Heart left ventricle (tissue), 16 donors: ENCODE measurements around the gene FAT1. TPM values are rescaled to one million over a fixed set of nuclear protein-coding genes. Genes with fewer than 3 reads are reported as not detected.

Experiments used
- ATAC-seq, 4 donors: fragments of 200-7000 bp; cut with Tn5 transposase; one replicate each; pipeline ENCODE4 v1.9.1; 2020 to 2022; ENCODE audit warnings: moderate library complexity in 4 of 4, mild to moderate bottlenecking in 3 of 4, moderate number of reproducible peaks in 1 of 4
- DNase-seq, 5 donors: peaks; one replicate each; pipeline ENCODE4 v3.0.0-alpha.2; 2020
- H3K27ac ChIP-seq, 12 donors: fragments of 200-600 bp; sonication (generic) in 4 of 12; one replicate each; pipeline versions ENCODE4 v1.5.0 to v1.8.0; 2016 to 2022; ENCODE audit warnings: mild to moderate bottlenecking in 2 of 12
- H3K27me3 ChIP-seq, 9 donors: fragments of 200-600 bp; sonication (generic) in 2 of 9; one replicate each; pipeline versions ENCODE4 v1.5.1 to v1.8.0; 2016 to 2022; ENCODE audit warnings: mild to moderate bottlenecking in 3 of 9
- H3K36me3 ChIP-seq, 9 donors: fragments of 200-600 bp; sonication (generic) in 2 of 9; one replicate each; pipeline versions ENCODE4 v1.5.0 to v1.8.0; 2018 to 2022; ENCODE audit warnings: mild to moderate bottlenecking in 2 of 9
- H3K4me1 ChIP-seq, 12 donors: fragments of 200-600 bp; sonication (generic) in 4 of 12; one replicate each; pipeline versions ENCODE4 v1.5.0 to v1.8.0; 2016 to 2022; ENCODE audit warnings: mild to moderate bottlenecking in 3 of 12
- H3K4me3 ChIP-seq, 12 donors: fragments of 200-600 bp; sonication (generic) in 4 of 12; one replicate each; pipeline versions ENCODE4 v1.5.0 to v1.8.0; 2017 to 2022; ENCODE audit warnings: mild to moderate bottlenecking in 9 of 12, moderate library complexity in 4 of 12
- H3K9me3 ChIP-seq, 12 donors: fragments of 200-600 bp; sonication (generic) in 4 of 12; one replicate each; pipeline versions ENCODE4 v1.5.0 to v1.8.0; 2016 to 2022; ENCODE audit warnings: mild to moderate bottlenecking in 1 of 12
- CTCF ChIP-seq, 12 donors: fragments of 200-600 bp; sonication (generic) in 4 of 12; IDR thresholded peaks; one replicate each; pipeline versions ENCODE4 v1.5.0 to v1.8.0; 2018 to 2022; ENCODE audit warnings: antibody characterized with exemption in 12 of 12, mild to moderate bottlenecking in 5 of 12
- POLR2A ChIP-seq, 2 donors: fragments of 450-650 bp; IDR thresholded peaks; one replicate each; pipeline ENCODE4 v1.6.1; 2017; ENCODE audit warnings: antibody characterized with exemption in 2 of 2, mild to moderate bottlenecking in 2 of 2, moderate library complexity in 2 of 2
- WGBS, 4 donors: extraction: QIAGEN DNeasy Blood & Tissue Kit in 2 of 4; methylation state at CpG; one replicate each; pipeline versions ENCODE4 v1.1.5 to v1.1.7; 2013 to 2018; 5-methylcytosine and 5-hydroxymethylcytosine counted together
- intact Hi-C, 10 donors: fragments of 100-400 bp; cut with DNase I; formaldehyde crosslinking; loops; one replicate each; pipeline versions ENCODE4 v1.11.1 to v1.14.2; 2022
- polyA plus RNA-seq, 2 donors: library from polyadenylated mRNA; stranded (reverse); fragments of 200-250 nt; gene quantifications; one replicate each; pipeline ENCODE4 v1.2.3, GENCODE V29; 2013
- total RNA-seq, 9 donors: library from RNA; depleted of rRNA in 2 of 9; stranded (reverse); fragments of >200 nt in 2 of 9; fragmentation: NEBNext Ultra II Directional in 3 of 9; extraction: Animal tissue kit (Norgen Biotek cat#: 25700) in 3 of 9; gene quantifications; one replicate each; pipeline versions ENCODE4 v1.1.0 to v1.2.4, GENCODE V29; 2016 to 2023
- donor health status: ischemic (EF 13 %, LVEDD 7.1; RV severe dilation, severe dysfunction).
- donor health status: healthy with polysubstance abuse.
- donor health status: DM: no; HTN: yes; CAD: no.
- donor health status: DM: no; HTN: no; CAD: no.
- donor health status: ischemic (EF 25% LVEDD 6.9; RV normal size, moderate dysfunction).
- donor health status: ischemic (EF 25% LVEDD 5.7; RV mildly dilated, moderate dysfunction).
- donor health status: healthy.
- donor health status: DM: yes; HTN: yes; CAD: no.
- donor health status: ischemic (EF 35%, LVEDD 5.7; RV mildly dilated, moderate dysfunction).
- donor health status: nonischemic (EF 11% LVEDD 7.7; RV severe dilation, severe dysfunction).
- donor health status: DM: yes; HTN: yes; CAD: no.
- donor health status: PGD.
- donor health status: ischemic (EF 29% LVEDD 5.4; RV normal size, mild dysfunction).
- donor health status: nonischemic (EF 23%, LVEDD 6.1; RV moderate dilation, normal function).

FAT1 gene
- total and polyA plus RNA-seq, 11 donors: 15.2 to 151 (median 65.9) TPM

DNA sequence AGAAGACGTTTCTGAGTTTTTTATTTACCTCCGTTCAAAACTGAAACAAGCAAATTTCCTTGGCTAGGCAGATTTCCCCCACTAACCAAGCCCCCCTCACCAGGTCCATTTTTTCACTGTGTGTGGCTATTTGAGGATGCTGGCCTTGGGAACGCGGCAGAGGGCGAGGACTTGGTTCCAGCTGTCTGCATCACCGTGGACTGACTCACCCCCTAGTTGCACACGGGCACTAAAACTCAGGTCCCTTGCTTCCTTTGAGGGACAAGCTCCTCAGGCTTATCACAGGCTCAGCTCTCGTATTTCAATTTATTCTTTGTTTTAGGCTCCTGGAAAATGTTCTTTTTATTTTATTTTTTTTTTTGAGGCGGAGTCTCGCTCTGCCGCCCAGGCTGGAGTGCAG lies 159.9 kb downstream of the FAT1 start:
- no peak overlapping the region for H3K4me3 ChIP-seq
- H3K36me3 ChIP-seq: no peaks in the 10 kb centered on the region
- H3K27me3 ChIP-seq: peaks cover 0 to 15% (median 0%) of the 10 kb centered on the region in 9 donors
- 75 to 85% (median 80%) methylated on average over 11 of the region's 11 CpGs for WGBS, 4 donors
- no peak overlapping the region for H3K27ac ChIP-seq
- no peak for DNase-seq
- H3K4me1 ChIP-seq: no peaks in the 10 kb centered on the region
- no peak for TF ChIP-seq CTCF (IDR thresholded peaks at IDR 0.05)
- no peak for TF ChIP-seq POLR2A (IDR thresholded peaks at IDR 0.05)
- ATAC-seq: no peak
- H3K9me3 ChIP-seq: peaks cover 0 to 13% (median 0%) of the 10 kb centered on the region in 12 donors
- intact Hi-C loops: no loop called here

GRCh38 chr4:186561748-186562147 lies 161.9 kb downstream of the FAT1 start:
- H3K9me3 ChIP-seq: peaks cover 0 to 13% (median 0%) of the 10 kb centered on the region in 12 donors

GRCh38 chr4:186560647-186561046 lies 163.0 kb downstream of the FAT1 start:
- DNase-seq (no peak), ATAC-seq (no peak)
- Histone ChIP-seq H3K4me3 (no peak overlapping the region), H3K27me3 (peaks cover 0 to 12% (median 6%) of the 10 kb centered on the region in 9 donors), H3K27ac (no peak overlapping the region), H3K9me3 (peaks cover 0 to 13% (median 0%) of the 10 kb centered on the region in 12 donors), H3K36me3 (no peaks in the 10 kb centered on the region), H3K4me1 (no peaks in the 10 kb centered on the region)
- 90 to 94% (median 93%) methylated on average over 3 of the region's 3 CpGs for WGBS, 4 donors
- no peak for TF ChIP-seq CTCF (IDR thresholded peaks at IDR 0.05)
- no peak for TF ChIP-seq POLR2A (IDR thresholded peaks at IDR 0.05)
- intact Hi-C loops: no loop called here

More at GRCh38 chr4:186561748-186562147, 161.9 kb downstream of the FAT1 start:
- no peak for DNase-seq
- Histone ChIP-seq H3K4me1 (no peaks in the 10 kb centered on the region), H3K27ac (no peak overlapping the region), H3K27me3 (peaks cover 0 to 15% (median 0%) of the 10 kb centered on the region in 9 donors), H3K4me3 (no peak overlapping the region), H3K36me3 (no peaks in the 10 kb centered on the region)
- no peak for ATAC-seq
- TF ChIP-seq POLR2A (IDR thresholded peaks at IDR 0.05) (no peak), CTCF (IDR thresholded peaks at IDR 0.05) (no peak)
- intact Hi-C loops: no loop called here
- 84 to 95% (median 90%) methylated on average over 1 of the region's 1 CpG for WGBS, 4 donors

GRCh38 chr4:186557486-186557885 lies 166.2 kb downstream of the FAT1 start:
- Histone ChIP-seq H3K9me3 (peaks cover 0 to 13% (median 0%) of the 10 kb centered on the region in 12 donors), H3K27me3 (peaks cover 13 to 41% (median 26%) of the 10 kb centered on the region in 9 donors), H3K27ac (no peak overlapping the region), H3K4me3 (no peak overlapping the region), H3K4me1 (peaks cover 0 to 10% (median 0%) of the 10 kb centered on the region in 12 donors), H3K36me3 (no peaks in the 10 kb centered on the region)
- intact Hi-C loops: no loop called here
- no peak for DNase-seq
- 65 to 70% (median 69%) methylated on average over 3 of the region's 3 CpGs for WGBS, 4 donors
- ATAC-seq: peak in 1 of 4 donors; percentile 18
- TF ChIP-seq POLR2A (IDR thresholded peaks at IDR 0.05) (no peak), CTCF (IDR thresholded peaks at IDR 0.05) (no peak)
